AG09309 (cell line): ENCODE measurements around the gene HERC2.
"Not testable (repeated sequence)": the region's sequence is repeated elsewhere in the genome, so short reads cannot be mapped to it uniquely, and the experiment has no call there.

Source experiments
- DNase-seq: peaks from one replicate; pipeline ENCODE4 v3.0.0-alpha.2; 2010; ENCODE audit warnings: low read depth
- H3K4me3 ChIP-seq: 2 replicates; pipeline ENCODE4 v1.5.1; 2011; ENCODE audit warnings: mild to moderate bottlenecking, low read depth, low read length, moderate library complexity; ENCODE audit not compliant: control insufficient read depth
- CTCF ChIP-seq: IDR thresholded peaks from 2 replicates; pipeline ENCODE4 v1.5.1; 2011; ENCODE audit warnings: mild to moderate bottlenecking, low read depth, low read length, inconsistent platforms; ENCODE audit not compliant: insufficient read depth, control insufficient read depth; ENCODE audit errors: missing control alignments

Gene HERC2

GRCh38 chr15:28289694-28290463 is 32.1 kb downstream of the HERC2 start:
- no peak overlapping the region for H3K4me3 ChIP-seq
- no peak for DNase-seq
- TF ChIP-seq CTCF: no peak

- H3K4me3 ChIP-seq, DNase-seq: not testable (repeated sequence)
These were observed 32.9 kb downstream of the HERC2 start for GRCh38 chr15:28288830-28289693.

GRCh38 chr15:28286659-28287058 is 35.3 kb downstream of the HERC2 start:
- not testable (repeated sequence) for H3K4me3 ChIP-seq, DNase-seq

- no peak overlapping the region for H3K4me3 ChIP-seq
- DNase-seq: no peak
- TF ChIP-seq CTCF: no peak
These were observed 35.9 kb downstream of the HERC2 start for GRCh38 chr15:28286031-28286430.

GRCh38 chr15:28281876-28282275 is 40.1 kb downstream of the HERC2 start:
- no peak for DNase-seq
- TF ChIP-seq CTCF: no peak
- H3K4me3 ChIP-seq: no peak overlapping the region

GRCh38 chr15:28274635-28275034 is 47.3 kb downstream of the HERC2 start:
- no peak for DNase-seq
- TF ChIP-seq CTCF: no peak
- no peak overlapping the region for H3K4me3 ChIP-seq

GRCh38 chr15:28273873-28274610 is 47.9 kb downstream of the HERC2 start:
- no peak for DNase-seq
- no peak for TF ChIP-seq CTCF
- no peak overlapping the region for H3K4me3 ChIP-seq
